Spleen (tissue), 11 donors: ENCODE measurements around the gene KDM2B. TPM values are rescaled to one million over a fixed set of nuclear protein-coding genes. Genes with fewer than 3 reads are reported as not detected.

Experiments used
- DNase-seq: peaks from one replicate; pipeline ENCODE4 v3.0.0-alpha.2; 2020
- H3K27ac ChIP-seq, 8 donors: fragments of 200-600 bp; sonication (generic) in 7 of 8; 1 replicate in 4 of 8; 2 replicates in 4 of 8; pipeline versions ENCODE4 v1.5.0 to v1.8.0; 2016 to 2021; ENCODE audit warnings: inconsistent platforms in 4 of 8, mild to moderate bottlenecking in 4 of 8, moderate library complexity in 1 of 8
- H3K27me3 ChIP-seq, 7 donors: fragments of 200-600 bp; sonication (generic) in 6 of 7; replicated peaks in 1 of 7; 1 replicate in 4 of 7; 2 replicates in 3 of 7; pipeline versions ENCODE4 v1.5.0 to v1.8.0; 2016 to 2021; ENCODE audit warnings: inconsistent platforms in 3 of 7, mild to moderate bottlenecking in 1 of 7
- H3K36me3 ChIP-seq, 6 donors: fragments of 200-600 bp; sonication (generic) in 5 of 6; 1 replicate in 4 of 6; 2 replicates in 2 of 6; pipeline versions ENCODE4 v1.5.0 to v1.8.0; 2016 to 2021; ENCODE audit warnings: inconsistent platforms in 2 of 6
- H3K4me1 ChIP-seq, 6 donors: fragments of 200-600 bp; sonication (generic) in 5 of 6; 1 replicate in 3 of 6; 2 replicates in 3 of 6; pipeline versions ENCODE4 v1.5.0 to v1.8.0; 2016 to 2021; ENCODE audit warnings: inconsistent platforms in 3 of 6
- H3K4me3 ChIP-seq, 8 donors: fragments of 200-600 bp; sonication (generic) in 7 of 8; 1 replicate in 4 of 8; 2 replicates in 4 of 8; pipeline versions ENCODE4 v1.5.0 to v1.8.0; 2016 to 2021; ENCODE audit warnings: inconsistent platforms in 4 of 8, mild to moderate bottlenecking in 4 of 8, moderate library complexity in 2 of 8
- H3K9me3 ChIP-seq, 8 donors: fragments of 200-600 bp; sonication (generic) in 7 of 8; 1 replicate in 4 of 8; 2 replicates in 4 of 8; pipeline versions ENCODE4 v1.5.0 to v1.8.0; 2016 to 2021; ENCODE audit warnings: inconsistent platforms in 4 of 8
- POLR2A ChIP-seq, 3 donors: fragments of 450-650 bp; IDR thresholded peaks; one replicate each; pipeline ENCODE4 v1.5.1; 2017; ENCODE audit warnings: antibody characterized with exemption in 3 of 3, mild to moderate bottlenecking in 1 of 3
- POLR2AphosphoS5 ChIP-seq, 3 donors: sonication (generic); formaldehyde crosslinking; IDR thresholded peaks; one replicate each; pipeline ENCODE4 v1.5.1; 2017; ENCODE audit warnings: antibody characterized with exemption in 3 of 3
- WGBS, 5 donors: extraction: QIAGEN DNeasy Blood & Tissue Kit in 3 of 5; methylation state at CpG; one replicate each; pipeline versions ENCODE4 v1.1.5 to v1.1.7; 2013 to 2018; 5-methylcytosine and 5-hydroxymethylcytosine counted together
- intact Hi-C: fragments of 100-400 bp; cut with DNase I; formaldehyde crosslinking; loops from one replicate; pipeline ENCODE4 v1.15.0; 2023; ENCODE audit warnings: low total_unique reads
- polyA plus RNA-seq, 3 donors: library from polyadenylated mRNA; stranded (reverse); fragments of 200-250 nt; gene quantifications; one replicate each; pipeline ENCODE4 v1.2.1, GENCODE V29; 2013
- total RNA-seq, 7 donors: library from RNA; depleted of rRNA in 3 of 7; stranded (reverse); fragments of >200 nt in 3 of 7; fragmentation: NEBNext Ultra II Directional in 4 of 7; extraction: Animal tissue kit (Norgen Biotek cat#: 25700) in 4 of 7; gene quantifications; one replicate each; pipeline versions ENCODE4 v1.1.0 to v1.2.1, GENCODE V29; 2016 to 2021
- TF ChIP-seq, protein P1 (sequence below), 11 experiments: fragments of 200-600 bp in 7 of 11; fragments of 450-650 bp in 4 of 11; sonication (generic) in 4 of 11; IDR thresholded peaks in 8 of 11; conservative IDR thresholded peaks in 3 of 11; 1 replicate in 7 of 11; 2 replicates in 4 of 11; pipeline versions ENCODE4 v1.4.0 to v1.8.0; 2016 to 2021; ENCODE audit warnings: antibody characterized with exemption in 11 of 11, inconsistent platforms in 4 of 11, mild to moderate bottlenecking in 1 of 11
- donor health status: healthy with polysubstance abuse.
- donor health status: DM: no; HTN: no; CAD: no; lungs with moderate emphysema.
- donor health status: DM: no; HTN: no; CAD: no.
- donor health status: Bipolar disorder and iron deficiency.
- donor health status: healthy.
- donor health status: DM: no; HTN: no; CAD: no.
- donor health status: DM: yes; HTN: yes; CAD: no.

KDM2B gene
- total and polyA plus RNA-seq, 10 donors, result 20.8 to 56.2 (median 40.1) TPM

DNA sequence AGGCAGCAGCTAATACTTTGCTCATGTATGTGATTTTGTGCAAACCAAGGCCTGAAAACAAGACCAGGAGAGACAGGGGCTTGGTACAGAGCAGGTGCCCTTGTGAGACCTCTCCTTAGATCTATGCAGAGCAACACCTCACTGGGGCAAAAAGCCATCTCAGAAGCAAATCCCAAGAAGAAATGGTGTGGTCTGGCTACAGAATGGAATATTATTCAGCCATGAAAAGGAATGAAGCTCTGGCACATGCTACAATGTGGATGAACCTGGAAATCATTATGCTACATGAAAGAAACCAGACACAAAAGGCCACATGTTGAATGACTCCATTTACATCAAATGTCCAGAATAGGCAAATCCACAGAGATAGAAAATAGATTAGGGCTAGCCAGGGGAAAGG is 61.6 kb downstream of the KDM2B start:
- H3K36me3 ChIP-seq, result peaks cover 0 to 66% (median 10%) of the 10 kb centered on the region in 6 donors
- no peak overlapping the region for H3K4me3 ChIP-seq
- no peaks in the 10 kb centered on the region for H3K27me3 ChIP-seq
- no peak for TF ChIP-seq POLR2A (IDR thresholded peaks at IDR 0.05)
- no peak for TF ChIP-seq POLR2AphosphoS5 (IDR thresholded peaks at IDR 0.05)
- TF ChIP-seq, protein P1, sequence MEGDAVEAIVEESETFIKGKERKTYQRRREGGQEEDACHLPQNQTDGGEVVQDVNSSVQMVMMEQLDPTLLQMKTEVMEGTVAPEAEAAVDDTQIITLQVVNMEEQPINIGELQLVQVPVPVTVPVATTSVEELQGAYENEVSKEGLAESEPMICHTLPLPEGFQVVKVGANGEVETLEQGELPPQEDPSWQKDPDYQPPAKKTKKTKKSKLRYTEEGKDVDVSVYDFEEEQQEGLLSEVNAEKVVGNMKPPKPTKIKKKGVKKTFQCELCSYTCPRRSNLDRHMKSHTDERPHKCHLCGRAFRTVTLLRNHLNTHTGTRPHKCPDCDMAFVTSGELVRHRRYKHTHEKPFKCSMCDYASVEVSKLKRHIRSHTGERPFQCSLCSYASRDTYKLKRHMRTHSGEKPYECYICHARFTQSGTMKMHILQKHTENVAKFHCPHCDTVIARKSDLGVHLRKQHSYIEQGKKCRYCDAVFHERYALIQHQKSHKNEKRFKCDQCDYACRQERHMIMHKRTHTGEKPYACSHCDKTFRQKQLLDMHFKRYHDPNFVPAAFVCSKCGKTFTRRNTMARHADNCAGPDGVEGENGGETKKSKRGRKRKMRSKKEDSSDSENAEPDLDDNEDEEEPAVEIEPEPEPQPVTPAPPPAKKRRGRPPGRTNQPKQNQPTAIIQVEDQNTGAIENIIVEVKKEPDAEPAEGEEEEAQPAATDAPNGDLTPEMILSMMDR (IDR thresholded peaks at IDR 0.05 in 8 of 11, conservative IDR thresholded peaks at IDR 0.05 in 3 of 11), result no peak
- intact Hi-C loops, result no loop called here
- no peaks in the 10 kb centered on the region for H3K9me3 ChIP-seq
- peaks cover 3 to 41% (median 20%) of the 10 kb centered on the region in 6 donors for H3K4me1 ChIP-seq
- H3K27ac ChIP-seq, result no peak overlapping the region
- no peak for DNase-seq

DNA sequence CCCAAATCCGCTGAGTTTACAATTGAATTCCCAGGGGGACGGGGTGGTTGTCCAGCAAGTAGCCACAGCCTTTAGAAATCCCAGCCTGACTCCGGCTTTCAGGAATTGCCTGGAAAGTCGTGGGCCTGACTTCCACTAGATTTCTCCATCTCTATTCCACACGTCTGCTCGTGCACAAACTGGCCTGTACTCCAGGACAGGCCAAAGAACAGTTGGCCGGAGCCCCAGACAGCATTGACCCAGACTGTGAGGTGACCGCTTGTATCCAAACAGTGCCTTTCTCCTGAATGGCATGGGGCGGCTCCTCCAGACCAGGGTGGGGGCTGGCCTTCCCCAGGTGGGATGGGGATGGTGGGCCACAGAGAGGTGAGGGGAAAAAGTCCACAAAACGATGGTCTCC is 62.2 kb downstream of the KDM2B start:
- 89 to 97% (median 95%) methylated on average over 7 to 10 of the region's 10 CpGs for WGBS, 5 donors
- H3K27me3 ChIP-seq, result no peaks in the 10 kb centered on the region

DNA sequence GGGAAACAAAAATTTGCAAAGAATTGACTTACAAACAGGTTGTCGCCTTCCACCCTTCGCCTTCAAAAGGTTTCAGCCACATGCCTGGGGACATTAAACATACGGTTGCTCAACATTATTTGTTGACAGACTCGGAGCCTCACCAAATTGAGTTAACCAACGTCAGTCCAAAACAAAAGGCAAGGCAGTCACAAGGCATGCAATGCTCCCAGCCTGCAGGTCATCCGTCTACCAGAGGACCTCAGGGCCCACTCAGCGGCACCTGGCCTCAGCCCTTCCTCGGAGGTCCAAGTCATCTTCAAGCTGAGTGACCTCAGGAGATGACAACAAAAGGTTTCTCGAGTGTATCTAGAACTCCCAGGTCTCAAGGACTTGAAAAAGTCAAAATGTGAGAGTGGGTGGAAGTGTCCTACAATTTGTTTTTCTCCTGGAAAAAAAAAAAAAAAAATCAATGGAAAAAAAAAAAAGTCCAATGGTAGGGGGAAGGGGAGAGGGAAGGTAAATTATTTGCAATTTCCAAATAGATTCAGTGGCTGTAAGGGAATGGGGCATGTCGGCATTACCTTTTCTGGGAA is 64.3 kb downstream of the KDM2B start:
- intact Hi-C loops, result no loop called here
- H3K27ac ChIP-seq, result no peak overlapping the region
- H3K4me3 ChIP-seq, result no peak overlapping the region
- no peaks in the 10 kb centered on the region for H3K9me3 ChIP-seq
- 94 to 98% (median 95%) methylated on average over 10 of the region's 10 CpGs for WGBS, 5 donors
- H3K27me3 ChIP-seq, result no peaks in the 10 kb centered on the region
- peaks cover 0 to 35% (median 11%) of the 10 kb centered on the region in 6 donors for H3K4me1 ChIP-seq
- DNase-seq, result no peak
- peaks cover 0 to 75% (median 19%) of the 10 kb centered on the region in 6 donors for H3K36me3 ChIP-seq
- no peak for TF ChIP-seq POLR2A (IDR thresholded peaks at IDR 0.05)
- TF ChIP-seq POLR2AphosphoS5 (IDR thresholded peaks at IDR 0.05), result no peak
- TF ChIP-seq, protein P1 (IDR thresholded peaks at IDR 0.05 in 8 of 11, conservative IDR thresholded peaks at IDR 0.05 in 3 of 11), result no peak

More for the DNA sequence above, 62.2 kb downstream of the KDM2B start:
- no peak overlapping the region for H3K27ac ChIP-seq
- TF ChIP-seq, protein P1 (IDR thresholded peaks at IDR 0.05 in 8 of 11, conservative IDR thresholded peaks at IDR 0.05 in 3 of 11), result no peak
- TF ChIP-seq POLR2A (IDR thresholded peaks at IDR 0.05) (no peak), POLR2AphosphoS5 (IDR thresholded peaks at IDR 0.05) (no peak)
- H3K36me3 ChIP-seq, result peaks cover 0 to 62% (median 10%) of the 10 kb centered on the region in 6 donors
- no peaks in the 10 kb centered on the region for H3K9me3 ChIP-seq
- no peak overlapping the region for H3K4me3 ChIP-seq
- H3K4me1 ChIP-seq, result peaks cover 0 to 41% (median 20%) of the 10 kb centered on the region in 6 donors
- intact Hi-C loops, result no loop called here
- DNase-seq, result no peak

DNA sequence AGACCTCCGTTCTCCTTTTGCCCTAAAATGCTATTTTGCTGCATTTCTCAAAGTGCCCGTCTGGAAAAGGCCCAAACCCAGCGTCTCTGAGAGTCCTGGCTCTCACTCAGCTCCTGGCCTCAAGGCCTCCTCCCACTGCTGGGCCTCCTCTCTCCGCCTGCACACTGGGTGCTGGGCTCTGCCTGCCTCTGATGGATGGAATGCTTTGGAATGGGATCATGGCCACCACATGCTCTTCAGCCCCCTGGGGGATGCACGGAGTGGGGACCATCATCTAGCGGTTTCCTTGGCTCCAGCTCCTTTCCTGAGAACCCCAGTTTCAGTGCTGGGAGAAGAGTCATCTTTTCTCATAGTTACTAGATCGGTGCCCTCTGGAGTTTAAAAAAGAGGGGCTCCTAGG is 65.2 kb downstream of the KDM2B start:
- H3K36me3 ChIP-seq, result peaks cover 0 to 75% (median 23%) of the 10 kb centered on the region in 6 donors
- H3K27me3 ChIP-seq, result no peaks in the 10 kb centered on the region
- H3K27ac ChIP-seq, result peak overlapping the region in 1 of 8 donors; percentile 24
- TF ChIP-seq POLR2AphosphoS5 (IDR thresholded peaks at IDR 0.05) (no peak), POLR2A (IDR thresholded peaks at IDR 0.05) (no peak)
- TF ChIP-seq, protein P1 (IDR thresholded peaks at IDR 0.05 in 8 of 11, conservative IDR thresholded peaks at IDR 0.05 in 3 of 11), result no peak
- H3K4me3 ChIP-seq, result no peak overlapping the region
- intact Hi-C loops, result no loop called here
- 79 to 91% (median 88%) methylated on average over 6 to 7 of the region's 7 CpGs for WGBS, 5 donors
- no peaks in the 10 kb centered on the region for H3K9me3 ChIP-seq
- peaks cover 0 to 30% (median 10%) of the 10 kb centered on the region in 6 donors for H3K4me1 ChIP-seq
- no peak for DNase-seq
